ENCODE data around the gene ALDH5A1.

ALDH5A1 gene

DNA sequence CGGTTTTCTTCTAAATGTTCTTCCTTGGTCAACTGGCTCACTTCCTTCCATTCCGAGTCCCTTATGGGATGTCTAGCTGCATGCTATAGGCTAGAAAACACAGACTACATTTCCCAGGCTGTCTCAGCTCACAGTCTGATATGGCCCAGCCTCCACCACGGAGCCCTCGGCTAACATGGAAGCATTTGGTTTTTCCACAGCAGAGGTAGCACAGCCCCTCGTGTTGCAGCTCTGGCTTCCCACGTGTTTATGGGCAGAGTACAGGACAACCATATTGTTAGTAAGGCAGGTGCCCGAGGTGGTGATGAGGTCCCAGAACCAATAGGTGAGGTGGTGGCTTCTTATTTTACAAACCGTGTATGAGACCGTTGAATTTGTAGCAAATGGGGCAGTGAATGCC lies 14.1 kb upstream of the ALDH5A1 start:
- Histone ChIP-seq H4K20me1 (ENCODE audit: insufficient read depth, low read length, poor library complexity, severe bottlenecking) (no peaks in the 10 kb centered on the region), H3K9ac (ENCODE audit: low read depth, low read length, poor library complexity, severe bottlenecking) (no peak overlapping the region), H3K9me3 (ENCODE audit: insufficient read depth, low read depth, low read length) (no peaks in the 10 kb centered on the region), H3K4me3 (ENCODE audit: low read length, poor library complexity, severe bottlenecking) (no peak overlapping the region), H2AFZ (ENCODE audit: low read length) (no peak overlapping the region), H3K79me2 (ENCODE audit: insufficient read depth, low read length) (no peaks in the 10 kb centered on the region), H3F3A (ENCODE audit: low read depth) (no peaks in the 10 kb centered on the region), H3K4me1 (ENCODE audit: insufficient read depth, low read length, poor library complexity, severe bottlenecking) (no peaks in the 10 kb centered on the region), H3K36me3 (ENCODE audit: insufficient read depth, low read length) (no peaks in the 10 kb centered on the region), H3K9me2 (replicated peaks; ENCODE audit: low read depth, low read length) (no peaks in the 10 kb centered on the region), H3K27me3 (ENCODE audit: insufficient read depth, low read length, poor library complexity, severe bottlenecking) (no peaks in the 10 kb centered on the region), H3K4me2 (ENCODE audit: low read depth, low read length, poor library complexity, severe bottlenecking) (no peak overlapping the region)
- TF ChIP-seq, protein P1, sequence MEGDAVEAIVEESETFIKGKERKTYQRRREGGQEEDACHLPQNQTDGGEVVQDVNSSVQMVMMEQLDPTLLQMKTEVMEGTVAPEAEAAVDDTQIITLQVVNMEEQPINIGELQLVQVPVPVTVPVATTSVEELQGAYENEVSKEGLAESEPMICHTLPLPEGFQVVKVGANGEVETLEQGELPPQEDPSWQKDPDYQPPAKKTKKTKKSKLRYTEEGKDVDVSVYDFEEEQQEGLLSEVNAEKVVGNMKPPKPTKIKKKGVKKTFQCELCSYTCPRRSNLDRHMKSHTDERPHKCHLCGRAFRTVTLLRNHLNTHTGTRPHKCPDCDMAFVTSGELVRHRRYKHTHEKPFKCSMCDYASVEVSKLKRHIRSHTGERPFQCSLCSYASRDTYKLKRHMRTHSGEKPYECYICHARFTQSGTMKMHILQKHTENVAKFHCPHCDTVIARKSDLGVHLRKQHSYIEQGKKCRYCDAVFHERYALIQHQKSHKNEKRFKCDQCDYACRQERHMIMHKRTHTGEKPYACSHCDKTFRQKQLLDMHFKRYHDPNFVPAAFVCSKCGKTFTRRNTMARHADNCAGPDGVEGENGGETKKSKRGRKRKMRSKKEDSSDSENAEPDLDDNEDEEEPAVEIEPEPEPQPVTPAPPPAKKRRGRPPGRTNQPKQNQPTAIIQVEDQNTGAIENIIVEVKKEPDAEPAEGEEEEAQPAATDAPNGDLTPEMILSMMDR (conservative IDR thresholded peaks at IDR 0.05; ENCODE audit: low read length): no peak
- TF ChIP-seq EZH2phosphoT487 (IDR thresholded peaks at IDR 0.05; ENCODE audit: borderline replicate concordance): no peak

- H2AFZ ChIP-seq (ENCODE audit: low read length): no peak overlapping the region
- H3K4me3 ChIP-seq (ENCODE audit: low read length, poor library complexity, severe bottlenecking): no peak overlapping the region
- H3K27me3 ChIP-seq (ENCODE audit: insufficient read depth, low read length, poor library complexity, severe bottlenecking): no peaks in the 10 kb centered on the region
- H3K36me3 ChIP-seq (ENCODE audit: insufficient read depth, low read length): no peaks in the 10 kb centered on the region
- H3K9ac ChIP-seq (ENCODE audit: low read depth, low read length, poor library complexity, severe bottlenecking): no peak overlapping the region
- H3K4me2 ChIP-seq (ENCODE audit: low read depth, low read length, poor library complexity, severe bottlenecking): no peak overlapping the region
- no peaks in the 10 kb centered on the region for H3F3A ChIP-seq (ENCODE audit: low read depth)
- H4K20me1 ChIP-seq (ENCODE audit: insufficient read depth, low read length, poor library complexity, severe bottlenecking): no peaks in the 10 kb centered on the region
- TF ChIP-seq, protein P1 (conservative IDR thresholded peaks at IDR 0.05; ENCODE audit: low read length): no peak
- TF ChIP-seq EZH2phosphoT487 (IDR thresholded peaks at IDR 0.05; ENCODE audit: borderline replicate concordance): no peak
- H3K79me2 ChIP-seq (ENCODE audit: insufficient read depth, low read length): no peaks in the 10 kb centered on the region
- H3K9me3 ChIP-seq (ENCODE audit: insufficient read depth, low read depth, low read length): no peaks in the 10 kb centered on the region
- peaks cover 3% of the 10 kb centered on the region for H3K4me1 ChIP-seq (ENCODE audit: insufficient read depth, low read length, poor library complexity, severe bottlenecking)
- no peaks in the 10 kb centered on the region for H3K9me2 ChIP-seq (replicated peaks; ENCODE audit: low read depth, low read length)
Observed at GRCh38 chr6:24481449-24481848, 13.3 kb upstream of the ALDH5A1 start.

- Histone ChIP-seq H3F3A (ENCODE audit: low read depth) (no peaks in the 10 kb centered on the region), H3K9me3 (ENCODE audit: insufficient read depth, low read depth, low read length) (no peaks in the 10 kb centered on the region), H3K27me3 (ENCODE audit: insufficient read depth, low read length, poor library complexity, severe bottlenecking) (no peaks in the 10 kb centered on the region), H3K4me1 (ENCODE audit: insufficient read depth, low read length, poor library complexity, severe bottlenecking) (peaks cover 3% of the 10 kb centered on the region), H4K20me1 (ENCODE audit: insufficient read depth, low read length, poor library complexity, severe bottlenecking) (no peaks in the 10 kb centered on the region), H3K9me2 (replicated peaks; ENCODE audit: low read depth, low read length) (no peaks in the 10 kb centered on the region), H3K36me3 (ENCODE audit: insufficient read depth, low read length) (no peaks in the 10 kb centered on the region), H3K79me2 (ENCODE audit: insufficient read depth, low read length) (no peaks in the 10 kb centered on the region), H3K4me3 (ENCODE audit: low read length, poor library complexity, severe bottlenecking) (no peak overlapping the region), H3K4me2 (ENCODE audit: low read depth, low read length, poor library complexity, severe bottlenecking) (no peak overlapping the region), H2AFZ (ENCODE audit: low read length) (no peak overlapping the region), H3K9ac (ENCODE audit: low read depth, low read length, poor library complexity, severe bottlenecking) (no peak overlapping the region)
- TF ChIP-seq, protein P1 (conservative IDR thresholded peaks at IDR 0.05; ENCODE audit: low read length): no peak
- TF ChIP-seq EZH2phosphoT487 (IDR thresholded peaks at IDR 0.05; ENCODE audit: borderline replicate concordance): no peak
Observed at GRCh38 chr6:24484657-24485323, 10.0 kb upstream of the ALDH5A1 start.
